Memory B cell (primary cell): ENCODE data around the gene CEP63.

Experiments
- ATAC-seq: fragments of 150-1000 bp; cut with Tn5 transposase; 2 replicates; pipeline ENCODE4 v1.10.0; 2021; ENCODE audit warnings: low read depth, mild to moderate bottlenecking, moderate library complexity
- DNase-seq, 2 donors: peaks; one replicate each; pipeline ENCODE4 v3.0.0; 2022; ENCODE audit warnings: low spot score in 2 of 2
- H3K27ac Mint-ChIP-seq: one replicate; pipeline ENCODE4 v1.8.0; 2022; ENCODE audit warnings: mild to moderate bottlenecking, moderate library complexity, mixed read lengths
- H3K27me3 Mint-ChIP-seq: one replicate; pipeline ENCODE4 v1.8.0; 2022; ENCODE audit warnings: mixed read lengths
- H3K36me3 Mint-ChIP-seq: one replicate; pipeline ENCODE4 v1.8.0; 2022; ENCODE audit warnings: mild to moderate bottlenecking, mixed read lengths
- H3K4me1 Mint-ChIP-seq: one replicate; pipeline ENCODE4 v1.8.0; 2022; ENCODE audit warnings: mixed read lengths
- H3K4me3 Mint-ChIP-seq: one replicate; pipeline ENCODE4 v1.8.0; 2022; ENCODE audit warnings: mild to moderate bottlenecking, moderate library complexity, mixed read lengths
- H3K9me3 Mint-ChIP-seq: one replicate; pipeline ENCODE4 v1.8.0; 2022; ENCODE audit warnings: mixed read lengths

Gene CEP63

DNA sequence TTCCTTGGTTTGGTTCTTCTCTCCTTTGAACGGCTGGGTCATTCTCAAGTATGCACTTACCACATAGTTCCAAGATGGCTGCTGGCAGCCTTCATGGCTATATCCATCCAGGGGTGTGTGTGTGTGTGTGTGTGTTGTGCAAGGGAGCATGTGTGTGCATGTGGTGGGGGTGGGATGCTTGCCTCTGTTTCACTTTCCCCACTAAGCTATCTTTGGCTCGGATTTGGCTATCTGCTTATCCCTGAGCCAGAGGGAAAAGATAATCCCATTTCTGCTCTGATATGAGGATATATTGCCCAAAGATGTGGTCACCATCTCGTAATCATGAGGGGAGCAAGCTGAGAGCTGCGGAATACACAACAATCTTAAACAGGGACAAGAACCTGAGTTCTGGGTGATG is 26.3 kb upstream of the CEP63 start:
- Mint-ChIP-seq H3K36me3 (no peaks in the 10 kb centered on the region), H3K4me3 (no peak overlapping the region), H3K4me1 (no peaks in the 10 kb centered on the region), H3K27me3 (peaks cover 16% of the 10 kb centered on the region), H3K9me3 (no peaks in the 10 kb centered on the region), H3K27ac (no peak overlapping the region)
- ATAC-seq, result no peak
- no peak for DNase-seq

DNA sequence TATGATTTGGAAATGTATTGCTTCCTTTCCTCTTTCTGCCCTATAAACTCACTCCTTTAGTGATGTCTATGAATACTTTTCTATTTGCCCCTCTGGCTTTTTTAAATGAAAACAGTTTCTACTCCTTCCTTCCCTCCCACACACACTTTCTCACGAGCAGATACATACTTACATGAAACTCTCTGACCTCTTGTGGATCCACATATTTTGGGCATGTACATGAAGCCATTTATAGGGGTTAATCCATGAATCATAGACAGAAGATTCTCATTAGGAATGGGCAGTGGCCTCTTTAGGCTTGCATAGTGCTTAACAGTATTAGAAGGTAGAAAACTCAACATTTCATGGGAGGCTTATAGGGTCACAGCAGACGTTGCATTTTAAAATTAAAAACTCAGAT is 24.9 kb upstream of the CEP63 start:
- no peaks in the 10 kb centered on the region for H3K36me3 Mint-ChIP-seq
- no peak for DNase-seq
- no peak for ATAC-seq
- H3K27me3 Mint-ChIP-seq, result peaks cover 15% of the 10 kb centered on the region
- H3K9me3 Mint-ChIP-seq, result no peaks in the 10 kb centered on the region
- H3K27ac Mint-ChIP-seq, result no peak overlapping the region
- H3K4me1 Mint-ChIP-seq, result no peaks in the 10 kb centered on the region
- H3K4me3 Mint-ChIP-seq, result no peak overlapping the region

DNA sequence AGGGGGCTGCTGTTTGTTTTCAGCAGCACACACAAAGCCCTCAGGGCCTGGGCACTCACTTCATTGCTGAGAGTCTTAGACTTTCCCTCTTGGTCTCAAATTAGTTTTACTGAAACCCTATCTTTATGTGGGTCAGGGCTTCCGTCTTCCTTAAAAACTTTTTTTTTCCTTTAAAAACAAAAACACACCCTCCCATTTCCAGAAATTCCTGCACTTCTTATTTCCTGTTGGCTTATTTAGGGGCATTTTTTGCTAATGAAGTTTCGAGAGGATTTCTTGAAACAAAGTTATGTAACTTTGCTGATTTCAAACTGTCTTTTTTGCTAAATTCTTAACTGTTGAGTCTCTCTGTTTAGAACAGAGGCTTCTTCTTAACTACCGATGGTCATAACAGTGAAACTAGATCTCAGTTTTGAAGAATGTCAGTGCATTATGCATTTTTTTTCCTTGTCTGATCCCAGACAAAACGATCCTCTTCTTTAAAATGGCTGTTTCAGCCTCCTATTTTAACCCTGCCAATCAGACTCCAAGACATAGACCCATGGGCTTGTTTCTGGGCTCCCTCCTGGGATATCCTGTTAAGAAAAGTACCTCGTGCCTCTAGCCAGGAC is 23.4 kb upstream of the CEP63 start:
- no peaks in the 10 kb centered on the region for H3K9me3 Mint-ChIP-seq
- H3K27ac Mint-ChIP-seq, result no peak overlapping the region
- no peak for ATAC-seq
- no peaks in the 10 kb centered on the region for H3K4me1 Mint-ChIP-seq
- no peak overlapping the region for H3K4me3 Mint-ChIP-seq
- no peak for DNase-seq
- H3K36me3 Mint-ChIP-seq, result no peaks in the 10 kb centered on the region
- peaks cover 12% of the 10 kb centered on the region for H3K27me3 Mint-ChIP-seq

DNA sequence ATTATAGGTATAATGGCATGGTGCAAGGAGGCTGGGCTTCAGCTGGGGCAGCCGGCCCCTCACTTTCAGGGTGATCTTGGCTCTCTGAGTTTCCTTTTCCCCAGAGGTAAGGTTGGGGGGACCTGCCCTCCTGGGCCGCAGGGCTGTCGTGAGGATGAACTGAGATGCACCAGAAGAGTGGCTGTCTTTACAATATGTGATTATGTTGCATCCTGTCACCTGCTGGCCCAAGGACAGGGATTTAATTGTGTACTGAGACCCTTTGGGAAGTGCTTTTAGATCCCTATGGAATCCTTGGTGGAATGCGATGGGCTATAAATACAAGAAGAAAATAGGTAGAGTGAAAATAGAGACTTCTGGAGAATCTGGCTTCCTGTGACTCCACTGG is 22.2 kb upstream of the CEP63 start:
- no peaks in the 10 kb centered on the region for H3K4me1 Mint-ChIP-seq

DNA sequence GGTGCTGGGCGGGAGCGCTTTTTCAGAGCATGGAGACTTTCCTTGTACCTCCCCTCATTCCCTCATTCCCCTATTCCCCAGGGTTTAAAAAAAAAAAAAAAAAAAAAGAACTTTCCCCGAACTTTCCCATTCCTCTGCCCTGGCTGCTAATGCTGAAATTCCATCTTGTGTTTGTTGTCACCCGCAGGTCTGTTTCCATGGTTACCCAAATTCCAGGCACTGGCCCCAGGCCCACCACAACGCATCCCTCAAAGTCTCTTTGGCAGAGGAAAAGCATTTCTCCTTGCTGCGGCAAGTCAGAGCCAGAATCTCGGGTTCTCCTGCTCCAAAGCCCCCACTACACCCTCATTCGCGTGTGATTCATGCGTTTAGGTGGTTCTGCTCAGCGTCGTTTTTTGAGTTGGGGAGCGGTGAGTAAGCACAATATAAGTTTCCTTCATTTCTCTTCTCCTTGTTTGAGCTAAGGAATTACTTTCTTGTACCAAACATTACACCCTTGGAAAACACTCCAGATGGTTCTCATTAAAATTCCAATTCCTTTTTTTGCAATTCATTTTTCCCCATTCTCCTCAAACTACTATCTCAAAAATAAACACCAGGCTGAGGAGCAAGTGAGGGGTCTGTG is 21.7 kb upstream of the CEP63 start:
- Mint-ChIP-seq H3K4me1 (no peaks in the 10 kb centered on the region), H3K36me3 (no peaks in the 10 kb centered on the region), H3K4me3 (no peak overlapping the region), H3K9me3 (no peaks in the 10 kb centered on the region), H3K27me3 (peaks cover 7% of the 10 kb centered on the region), H3K27ac (no peak overlapping the region)
- ATAC-seq, result no peak
- no peak for DNase-seq

More for the DNA sequence above, 22.2 kb upstream of the CEP63 start:
- ATAC-seq (no peak), DNase-seq (no peak)
- Mint-ChIP-seq H3K4me3 (no peak overlapping the region), H3K27me3 (peaks cover 7% of the 10 kb centered on the region), H3K36me3 (no peaks in the 10 kb centered on the region), H3K27ac (no peak overlapping the region), H3K9me3 (no peaks in the 10 kb centered on the region)

DNA sequence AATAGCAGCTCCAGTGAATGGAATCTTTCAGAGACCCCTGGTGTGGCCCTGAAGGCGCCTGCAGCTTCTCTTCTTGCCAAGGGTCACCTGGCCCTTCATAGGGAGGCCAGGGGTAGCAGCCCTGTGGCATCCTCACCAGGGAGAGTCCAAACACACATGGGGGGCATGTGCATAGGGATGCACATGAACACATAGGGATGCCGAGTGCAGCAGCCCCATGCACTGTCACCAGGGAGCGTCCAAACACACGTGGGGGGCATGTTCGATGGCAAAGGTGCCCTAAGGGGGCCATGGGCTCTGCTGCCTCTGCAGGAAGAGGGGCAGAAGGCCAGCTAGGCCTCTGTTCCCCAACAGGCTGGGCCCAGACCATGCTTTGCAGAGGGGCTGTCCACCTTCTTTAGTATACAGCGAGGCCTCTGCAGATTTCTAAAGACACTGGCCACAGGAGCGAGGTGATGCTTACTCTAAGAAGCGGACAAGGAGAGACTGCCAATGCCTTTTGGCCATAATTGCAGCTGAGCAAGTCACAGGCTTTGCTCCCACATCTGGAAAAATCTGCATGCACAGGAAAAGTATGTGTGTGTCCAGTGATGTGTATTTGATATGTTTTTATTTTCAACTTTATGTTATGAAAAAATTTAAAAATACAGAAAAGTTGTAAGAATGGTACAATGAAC is 21.0 kb upstream of the CEP63 start:
- no peak overlapping the region for H3K4me3 Mint-ChIP-seq
- ATAC-seq, result no peak
- peaks cover 7% of the 10 kb centered on the region for H3K27me3 Mint-ChIP-seq
- no peaks in the 10 kb centered on the region for H3K4me1 Mint-ChIP-seq
- H3K36me3 Mint-ChIP-seq, result no peaks in the 10 kb centered on the region
- H3K9me3 Mint-ChIP-seq, result no peaks in the 10 kb centered on the region
- DNase-seq, result no peak
- H3K27ac Mint-ChIP-seq, result no peak overlapping the region

DNA sequence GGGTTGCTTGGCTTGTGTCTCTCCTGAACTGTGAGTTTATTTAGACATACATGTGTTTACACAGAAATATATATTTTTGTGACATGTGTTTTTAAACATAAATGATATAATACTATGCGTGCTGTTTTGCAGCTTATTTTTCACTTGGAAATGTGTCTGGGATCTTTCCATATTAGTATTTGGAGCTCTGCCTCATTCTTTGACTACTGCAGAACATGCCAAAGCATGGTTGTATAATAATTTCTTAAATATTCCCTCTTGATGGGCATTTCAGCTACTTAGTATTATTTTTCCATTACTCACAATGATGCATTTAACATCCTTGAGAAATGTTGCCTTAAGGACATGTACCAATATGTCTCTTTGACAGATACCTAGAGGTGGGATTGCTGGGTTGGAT is 19.5 kb upstream of the CEP63 start:
- DNase-seq (no peak), ATAC-seq (no peak)
- no peaks in the 10 kb centered on the region for H3K36me3 Mint-ChIP-seq

DNA sequence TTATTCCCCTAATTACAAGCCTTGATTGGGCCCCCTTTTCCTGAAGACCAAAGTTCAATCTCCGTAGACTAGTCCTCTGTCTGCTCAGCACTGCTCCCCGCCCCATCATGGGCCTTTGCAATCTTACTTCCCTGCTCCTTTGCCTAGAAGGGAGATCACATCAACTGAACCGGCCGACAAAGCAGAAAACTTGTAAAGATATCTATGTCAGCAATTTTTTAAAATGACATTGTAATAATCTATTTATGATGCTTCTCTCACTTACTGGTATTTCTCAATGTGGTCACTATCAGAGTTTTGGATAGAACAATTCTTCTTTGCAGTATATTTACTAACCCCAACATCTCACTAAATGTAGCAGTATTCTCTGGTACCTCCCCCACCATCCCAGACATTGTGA is 17.3 kb upstream of the CEP63 start:
- Mint-ChIP-seq H3K36me3 (peaks cover 3% of the 10 kb centered on the region), H3K4me3 (no peak overlapping the region), H3K9me3 (no peaks in the 10 kb centered on the region), H3K27me3 (peaks cover 2% of the 10 kb centered on the region), H3K27ac (no peak overlapping the region), H3K4me1 (no peaks in the 10 kb centered on the region)
- ATAC-seq (no peak), DNase-seq (no peak)

More for the DNA sequence above, 19.5 kb upstream of the CEP63 start:
- no peaks in the 10 kb centered on the region for H3K4me1 Mint-ChIP-seq
- no peak overlapping the region for H3K4me3 Mint-ChIP-seq
- H3K27me3 Mint-ChIP-seq, result peaks cover 7% of the 10 kb centered on the region
- no peak overlapping the region for H3K27ac Mint-ChIP-seq
- no peaks in the 10 kb centered on the region for H3K9me3 Mint-ChIP-seq

DNA sequence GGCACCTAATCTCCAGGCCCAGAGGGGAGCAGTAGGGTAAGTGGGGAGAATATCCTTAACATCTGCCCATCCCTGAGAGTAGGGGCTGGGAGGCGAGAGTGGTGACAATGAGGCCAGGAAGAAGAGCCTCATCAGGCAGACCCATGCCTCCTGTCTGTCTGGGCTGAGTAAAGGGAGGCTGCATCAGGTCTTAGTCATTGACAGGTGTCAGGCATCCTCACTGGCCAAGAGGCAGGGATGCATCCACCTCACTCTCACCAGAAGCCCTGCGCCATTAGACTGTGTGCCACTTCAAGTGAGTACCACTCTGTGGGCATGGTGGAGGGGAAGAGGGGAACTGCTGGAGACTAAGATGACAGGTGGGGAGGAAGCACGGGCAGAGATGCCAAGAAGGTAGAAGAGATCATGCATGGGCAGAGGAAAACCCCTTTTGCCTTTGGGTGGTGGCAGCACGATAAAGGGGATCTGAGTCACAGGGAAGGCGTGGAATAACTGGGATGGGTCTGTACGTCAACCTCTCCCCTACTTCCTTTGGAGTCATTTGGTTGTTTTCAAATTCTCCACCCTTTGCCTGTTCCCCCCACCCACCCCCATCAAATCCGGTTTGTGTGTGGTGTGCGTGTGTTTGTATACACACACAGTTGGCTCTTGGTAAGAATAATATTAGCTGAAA is 14.2 kb upstream of the CEP63 start:
- H3K36me3 Mint-ChIP-seq, result peaks cover 3% of the 10 kb centered on the region
- H3K27ac Mint-ChIP-seq, result no peak overlapping the region
- H3K4me3 Mint-ChIP-seq, result no peak overlapping the region
- DNase-seq, result no peak
- no peak for ATAC-seq
- H3K4me1 Mint-ChIP-seq, result peaks cover 3% of the 10 kb centered on the region
- no peaks in the 10 kb centered on the region for H3K27me3 Mint-ChIP-seq
- no peaks in the 10 kb centered on the region for H3K9me3 Mint-ChIP-seq

DNA sequence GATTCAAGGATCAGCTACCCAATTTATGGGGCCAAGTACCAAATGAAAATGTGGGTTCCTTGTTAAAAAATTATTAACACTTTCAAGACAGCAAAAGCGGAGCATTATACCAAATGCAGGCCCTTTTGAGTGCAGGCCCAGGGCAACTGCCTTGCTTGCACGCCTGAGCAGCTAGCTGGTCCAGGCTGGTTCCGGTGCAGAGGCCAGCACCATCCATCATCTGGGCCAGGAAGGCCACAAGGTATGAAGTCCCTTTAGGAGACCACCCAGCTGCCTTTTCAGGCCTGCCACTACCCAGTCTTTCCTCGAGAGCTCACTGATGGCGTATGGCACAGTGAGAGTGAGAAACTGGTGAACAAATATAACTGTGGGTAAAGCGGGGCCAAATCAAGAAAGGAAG is 13.0 kb upstream of the CEP63 start:
- Mint-ChIP-seq H3K36me3 (peaks cover 7% of the 10 kb centered on the region), H3K27me3 (no peaks in the 10 kb centered on the region), H3K4me3 (no peak overlapping the region), H3K27ac (no peak overlapping the region), H3K9me3 (no peaks in the 10 kb centered on the region), H3K4me1 (peaks cover 3% of the 10 kb centered on the region)
- DNase-seq (no peak), ATAC-seq (no peak)

DNA sequence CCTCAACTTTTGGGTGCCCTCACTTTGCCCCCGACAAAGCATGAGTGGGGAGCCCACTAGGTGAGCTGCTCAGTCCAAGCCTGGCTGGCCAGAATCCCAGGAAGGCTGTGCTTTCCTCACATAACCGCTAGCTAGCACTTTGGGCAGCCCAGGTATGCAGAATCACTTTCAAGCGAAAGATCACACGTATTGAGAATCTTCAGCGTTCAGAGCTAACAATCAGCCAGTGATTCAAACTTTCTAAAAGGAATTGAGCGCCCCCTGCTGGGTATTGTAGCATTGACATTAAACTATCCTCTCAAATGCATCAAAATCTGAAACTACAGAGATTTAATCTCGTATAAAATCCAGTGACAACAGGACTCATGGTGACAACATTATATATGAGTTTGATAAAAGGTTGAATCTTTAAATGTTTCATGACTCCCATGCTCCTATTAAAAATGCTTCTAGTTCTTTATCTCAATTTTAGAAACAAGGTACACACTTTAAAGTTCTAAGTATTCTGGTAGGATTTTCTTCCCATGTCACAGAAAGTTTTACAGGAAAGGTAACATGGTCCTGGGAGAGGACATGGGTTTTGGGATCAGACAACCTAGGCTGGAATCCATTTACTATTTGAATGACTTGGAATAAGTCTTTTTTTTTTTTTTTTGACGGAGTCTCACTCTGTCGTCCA is 11.8 kb upstream of the CEP63 start:
- H3K27me3 Mint-ChIP-seq, result no peaks in the 10 kb centered on the region
- peaks cover 9% of the 10 kb centered on the region for H3K36me3 Mint-ChIP-seq
- H3K9me3 Mint-ChIP-seq, result no peaks in the 10 kb centered on the region
- peaks cover 3% of the 10 kb centered on the region for H3K4me1 Mint-ChIP-seq
- ATAC-seq, result peak; percentile 76
- peak; percentile 71 to 72 for DNase-seq
- no peak overlapping the region for H3K4me3 Mint-ChIP-seq
- H3K27ac Mint-ChIP-seq, result no peak overlapping the region

DNA sequence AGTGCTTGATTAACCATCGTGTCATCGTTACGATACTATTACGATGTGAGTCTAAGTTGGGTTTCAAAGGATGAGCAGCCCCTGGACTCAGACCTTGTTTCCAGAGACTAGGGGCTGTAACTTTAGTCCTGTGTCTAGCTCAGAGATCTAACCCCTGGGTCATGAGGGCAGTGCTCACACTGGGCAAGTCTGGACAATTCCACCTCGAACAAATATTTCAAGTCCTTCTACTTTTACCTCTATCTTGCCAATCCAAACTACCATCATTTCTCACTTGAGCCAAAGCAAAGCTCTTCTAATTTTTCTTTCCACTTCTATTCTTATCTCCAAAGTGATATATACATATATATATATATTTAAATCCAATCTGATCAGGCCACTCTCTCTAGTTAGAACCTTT is 10.9 kb upstream of the CEP63 start:
- H3K36me3 Mint-ChIP-seq, result peaks cover 11% of the 10 kb centered on the region
- DNase-seq (no peak), ATAC-seq (no peak)

DNA sequence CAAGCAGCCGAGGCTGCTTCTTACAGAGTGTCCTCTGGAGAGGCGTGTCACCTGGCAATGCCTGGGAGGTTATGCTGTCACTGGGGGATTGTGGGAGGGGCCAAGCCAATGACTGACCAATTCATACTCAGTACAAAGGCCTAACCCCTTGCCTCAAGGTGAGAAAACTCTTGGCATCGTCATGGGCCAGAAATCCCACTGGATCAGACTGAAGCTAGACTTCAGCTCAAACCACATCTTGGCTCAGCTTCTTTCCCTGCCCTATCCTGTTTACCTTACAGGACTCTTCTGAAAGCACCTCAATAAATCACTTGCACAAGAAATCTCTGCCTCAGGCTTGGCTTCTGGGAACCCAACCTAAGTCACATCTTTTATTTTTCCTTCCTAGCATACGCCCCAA is 9.6 kb upstream of the CEP63 start:
- Mint-ChIP-seq H3K4me1 (peaks cover 5% of the 10 kb centered on the region), H3K27ac (no peak overlapping the region), H3K27me3 (no peaks in the 10 kb centered on the region), H3K36me3 (peaks cover 16% of the 10 kb centered on the region), H3K9me3 (no peaks in the 10 kb centered on the region), H3K4me3 (no peak overlapping the region)
- DNase-seq (no peak), ATAC-seq (no peak)

More for the DNA sequence above, 10.9 kb upstream of the CEP63 start:
- no peaks in the 10 kb centered on the region for H3K9me3 Mint-ChIP-seq
- no peak overlapping the region for H3K4me3 Mint-ChIP-seq
- H3K27ac Mint-ChIP-seq, result no peak overlapping the region
- H3K4me1 Mint-ChIP-seq, result peaks cover 3% of the 10 kb centered on the region
- H3K27me3 Mint-ChIP-seq, result no peaks in the 10 kb centered on the region

DNA sequence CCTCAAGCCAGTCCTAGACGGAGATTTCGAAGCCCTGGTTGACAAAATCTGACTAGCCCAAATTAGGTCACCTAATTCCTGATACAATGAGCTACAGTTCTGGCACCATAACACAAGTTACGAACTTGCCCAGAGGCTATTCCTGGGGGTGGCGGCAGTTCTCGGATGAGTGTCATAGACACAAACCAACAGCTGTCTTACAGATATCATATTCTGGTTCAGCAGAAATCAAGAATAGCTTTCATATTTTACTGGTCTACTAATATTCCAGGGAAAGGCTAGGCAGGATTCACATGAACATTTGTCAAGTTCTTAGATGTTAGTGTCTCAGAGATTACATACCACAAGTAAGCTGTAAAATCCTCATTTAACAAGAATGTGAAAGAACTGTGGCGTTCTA is 8.9 kb upstream of the CEP63 start:
- no peak for DNase-seq
- peaks cover 14% of the 10 kb centered on the region for H3K36me3 Mint-ChIP-seq
- H3K27me3 Mint-ChIP-seq, result no peaks in the 10 kb centered on the region
- H3K4me3 Mint-ChIP-seq, result no peak overlapping the region
- H3K4me1 Mint-ChIP-seq, result peaks cover 5% of the 10 kb centered on the region
- no peak for ATAC-seq
- no peaks in the 10 kb centered on the region for H3K9me3 Mint-ChIP-seq
- no peak overlapping the region for H3K27ac Mint-ChIP-seq
